Stimulated activated CD8-positive, alpha-beta memory T cell treated with anti-CD3 and anti-CD28 coated beads, Interleukin-4, amount 100 ng/mL, for 4 hours (primary cell): ENCODE data around the gene FDXACB1.

Experiments used
- DNase-seq, 2 donors: peaks; one replicate each; pipeline ENCODE4 v3.0.0-alpha.2; 2020; ENCODE audit warnings: low read depth in 2 of 2, low spot score in 1 of 2

The FDXACB1 gene

GRCh38 chr11:111878849-111879636 is at the start of gene FDXACB1, which contains the start of gene CFAP68:
Gene FDXACB1 (minus strand): TSS chr11:111879165. CDS start chr11:111879132, 33 bp downstream.
Gene CFAP68 (plus strand): TSS chr11:111879541. CDS start chr11:111879561, 20 bp downstream.
- DNase-seq, result peak; percentile 89

DNA sequence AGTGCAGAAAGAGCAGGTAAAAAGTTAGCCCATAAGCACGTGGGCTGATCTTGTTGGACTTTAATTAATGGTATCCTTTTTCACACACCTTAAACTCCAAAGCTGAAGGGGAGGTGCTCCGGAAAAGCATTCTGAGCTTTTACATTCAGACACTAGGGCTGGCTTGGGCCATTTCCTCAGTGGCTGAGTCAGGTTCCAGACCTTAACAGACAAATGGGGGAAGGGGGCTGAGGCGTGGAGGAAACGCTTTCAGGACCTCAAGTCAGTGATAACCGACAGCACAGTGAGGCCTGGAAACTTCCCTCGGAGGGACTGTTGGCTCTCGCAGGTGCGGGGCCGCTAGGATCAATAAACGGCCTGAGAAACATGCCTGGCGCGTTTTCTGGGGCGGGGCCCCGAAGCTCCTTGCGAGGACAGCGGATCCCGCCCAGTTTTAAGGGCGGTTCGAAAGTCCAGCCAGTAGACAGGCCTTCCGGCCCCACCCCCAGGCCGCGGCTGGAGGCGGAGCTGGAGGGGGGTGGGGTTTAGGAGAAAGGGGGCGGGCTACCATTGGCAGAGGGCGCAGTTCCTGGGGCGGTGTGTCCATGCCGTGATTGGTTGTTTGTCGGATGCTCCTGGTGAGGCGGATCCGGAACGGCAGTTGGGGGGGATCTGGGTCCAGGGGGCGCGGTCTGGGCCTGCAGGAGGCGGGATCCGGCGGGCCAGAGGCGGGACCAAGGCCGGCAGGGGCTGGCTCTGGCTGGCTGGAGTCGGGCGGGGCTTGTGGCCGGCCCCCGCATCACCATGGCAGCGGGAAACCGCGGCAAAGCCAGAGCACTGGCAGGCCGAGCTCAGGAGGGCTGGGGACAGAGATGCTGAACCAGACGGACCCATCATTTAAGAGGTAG is 47.8 kb upstream of the FDXACB1 start:
- peak; percentile 84 to 88 for DNase-seq

DNA sequence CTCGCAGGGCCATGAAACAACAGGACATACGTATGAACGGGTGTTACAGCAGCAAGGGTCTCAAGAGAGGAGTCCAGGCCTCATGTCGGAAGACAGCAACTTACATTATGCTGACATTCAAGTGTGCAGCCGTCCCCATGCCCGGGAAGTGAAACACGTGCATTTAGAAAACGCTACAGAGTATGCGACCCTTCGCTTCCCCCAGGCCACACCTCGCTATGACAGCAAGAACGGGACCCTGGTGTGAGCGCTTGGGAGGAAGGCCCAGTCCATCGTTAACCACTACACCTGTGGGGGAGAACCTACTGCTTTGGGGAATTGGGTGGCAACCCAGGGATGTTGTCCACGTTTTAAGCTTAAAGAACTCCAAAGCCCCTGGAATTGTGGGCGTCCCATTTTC is 47.0 kb upstream of the FDXACB1 start:
- no peak for DNase-seq

DNA sequence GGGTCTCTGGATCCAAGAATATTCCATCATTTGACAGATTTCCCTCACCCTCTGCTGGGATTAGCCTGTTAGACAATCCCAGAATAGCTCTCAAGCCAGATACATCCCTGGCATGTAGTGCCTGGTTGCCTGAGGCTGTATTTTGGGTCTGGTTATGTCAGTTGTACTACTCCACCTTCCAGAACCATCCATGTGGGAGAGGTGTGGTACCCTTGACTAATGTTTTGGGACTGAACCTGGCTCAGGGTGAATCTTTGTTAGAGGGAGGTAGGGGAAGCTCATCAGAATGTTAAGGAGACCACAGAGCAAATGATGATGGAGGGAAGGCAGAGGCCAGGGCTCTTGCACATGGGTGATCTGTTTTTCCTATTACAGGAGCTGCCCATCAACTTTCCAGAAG is 45.0 kb upstream of the FDXACB1 start:
- DNase-seq, result no peak

- no peak for DNase-seq
These were observed 44.4 kb upstream of the FDXACB1 start for GRCh38 chr11:111923351-111923788.

DNA sequence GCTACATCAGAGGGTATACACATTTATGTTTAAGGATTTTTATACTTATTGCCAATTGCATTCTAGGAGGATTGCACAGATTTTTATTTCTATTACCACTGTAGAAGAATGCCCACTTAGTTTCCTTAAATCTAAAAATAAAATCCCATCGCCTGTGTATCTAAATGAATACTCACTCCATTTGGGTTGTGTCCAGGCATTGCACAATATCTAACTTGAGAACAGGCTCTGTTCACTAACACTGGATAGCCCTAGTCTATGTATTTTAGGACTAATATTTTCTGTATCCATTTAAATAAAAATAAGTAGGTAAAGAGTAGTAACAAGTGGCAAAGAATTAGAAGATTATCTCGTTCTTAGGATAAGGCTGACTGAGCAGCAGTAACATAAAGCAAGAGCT is 43.8 kb upstream of the FDXACB1 start:
- no peak for DNase-seq

GRCh38 chr11:111921541-111922230 is 42.7 kb upstream of the FDXACB1 start:
- DNase-seq, result no peak

- DNase-seq, result no peak
These were observed 41.9 kb upstream of the FDXACB1 start for GRCh38 chr11:111920908-111921307.

- no peak for DNase-seq
These were observed 39.7 kb upstream of the FDXACB1 start, which contains the start of gene C11orf52 for GRCh38 chr11:111918390-111919256. Gene C11orf52 (plus strand): TSS chr11:111918913. CDS start chr11:111918973, 60 bp downstream.

- no peak for DNase-seq
These were observed 38.8 kb upstream of the FDXACB1 start for GRCh38 chr11:111917788-111918187.

DNA sequence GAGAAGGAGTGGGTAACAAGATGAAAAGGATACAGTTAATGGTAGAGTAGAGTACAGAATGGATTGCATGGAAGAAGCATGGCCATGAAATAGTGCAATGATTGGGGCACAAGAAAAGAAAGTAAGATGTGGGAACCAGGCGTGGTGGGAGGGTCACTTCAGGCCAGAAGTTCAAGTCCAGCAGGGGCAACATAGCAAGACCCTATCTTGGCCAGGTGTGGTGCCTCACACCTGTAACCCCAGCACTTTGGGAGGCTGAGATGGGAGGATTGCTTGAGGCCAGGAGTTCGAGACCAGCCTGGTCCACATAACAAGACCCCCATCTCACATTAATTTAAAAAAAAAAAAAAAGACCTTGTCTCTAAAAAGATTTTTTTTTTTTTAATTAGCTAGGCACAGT is 38.3 kb upstream of the FDXACB1 start:
- DNase-seq, result no peak

- no peak for DNase-seq
These were observed 37.8 kb upstream of the FDXACB1 start for GRCh38 chr11:111916768-111917167.

DNA sequence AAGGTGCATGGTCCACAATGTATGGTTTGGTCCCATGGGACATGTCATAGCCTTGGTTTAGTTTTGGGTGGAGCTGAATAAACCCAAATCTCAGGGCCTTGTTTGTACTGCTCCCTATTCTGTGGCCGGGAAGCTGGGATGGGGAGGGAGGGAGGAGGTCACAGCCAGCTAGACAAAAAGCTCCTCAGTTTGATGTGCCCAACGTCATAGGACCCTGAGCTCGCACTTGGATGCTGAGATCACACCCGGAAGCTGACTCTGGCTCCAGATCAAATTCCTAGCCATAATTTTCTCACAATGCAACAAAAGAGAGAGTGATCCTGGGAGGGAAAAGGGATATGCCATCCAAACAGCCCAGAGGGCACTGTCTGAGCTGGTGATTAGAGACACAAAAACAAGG is 35.0 kb upstream of the FDXACB1 start:
- no peak for DNase-seq

DNA sequence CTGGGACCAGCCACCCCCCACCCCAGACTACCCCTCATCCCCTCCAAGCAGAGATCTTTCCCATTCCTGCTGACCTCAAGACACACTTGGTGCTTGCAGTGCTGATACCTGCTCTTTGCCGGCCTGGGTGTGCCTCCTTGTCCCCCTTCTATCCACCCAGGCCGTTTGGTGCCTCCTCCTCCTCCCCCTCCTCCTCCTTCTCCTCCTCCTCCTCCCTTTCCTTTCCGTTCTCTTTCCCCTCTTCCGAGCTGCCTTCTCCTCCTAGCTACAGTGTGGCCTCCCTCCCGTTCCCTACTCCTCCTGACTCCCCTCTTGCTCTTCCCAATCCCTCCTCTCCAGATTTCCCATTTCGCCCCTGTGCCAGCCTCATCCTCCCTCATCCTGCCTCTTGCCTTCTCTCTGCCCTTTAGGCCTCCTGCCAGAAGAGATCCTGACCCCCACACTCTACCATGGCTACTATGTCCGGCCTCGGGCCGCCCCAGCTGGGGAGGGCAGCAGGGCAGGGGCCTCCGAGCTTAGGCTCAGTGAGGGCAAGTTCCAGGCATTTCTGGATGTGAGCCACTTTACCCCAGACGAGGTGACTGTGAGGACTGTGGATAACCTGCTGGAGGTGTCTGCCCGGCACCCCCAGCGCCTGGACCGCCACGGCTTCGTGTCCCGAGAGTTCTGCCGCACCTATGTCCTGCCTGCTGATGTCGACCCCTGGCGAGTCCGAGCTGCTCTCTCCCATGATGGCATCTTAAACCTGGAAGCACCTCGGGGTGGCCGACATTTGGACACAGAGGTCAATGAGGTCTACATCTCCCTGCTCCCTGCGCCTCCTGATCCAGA is 34.3 kb upstream of the FDXACB1 start:
- DNase-seq, result no peak

DNA sequence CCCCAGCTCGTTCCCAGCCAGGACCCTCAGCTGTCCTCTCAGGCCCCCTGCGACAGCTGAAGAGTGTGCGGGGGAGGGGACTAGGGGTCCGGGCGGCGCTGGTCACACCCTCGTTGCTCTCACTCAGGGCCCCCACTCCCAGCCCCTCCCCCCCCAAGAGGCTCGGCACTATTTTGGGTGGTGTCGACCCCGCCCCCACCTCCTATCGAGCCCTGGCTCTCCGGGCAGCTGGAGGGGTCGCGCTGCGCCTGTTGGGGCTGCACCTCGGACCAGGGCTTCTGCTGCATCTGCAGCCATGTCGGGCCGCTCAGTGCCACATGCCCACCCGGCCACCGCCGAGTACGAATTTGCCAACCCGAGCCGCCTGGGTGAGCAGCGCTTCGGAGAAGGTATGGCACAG is 33.6 kb upstream of the FDXACB1 start, which contains the start of gene HSPB2:
TSS of gene HSPB2 (plus strand) at position 200 of the 400 bp plus-strand sequence. CDS start at position 296, 96 bp downstream.
- no peak for DNase-seq

GRCh38 chr11:111911563-111912401 is 32.8 kb upstream of the FDXACB1 start, which contains the start of gene CRYAB:
Gene CRYAB (minus strand): TSS chr11:111911770. CDS start chr11:111911724, 46 bp downstream.
- DNase-seq, result no peak

- DNase-seq, result no peak
These were observed 32.0 kb upstream of the FDXACB1 start for GRCh38 chr11:111910676-111911562.
